GM19372 (cell line): ENCODE measurements around the gene LCA5.
A peak's percentile ranks its signal among the peaks of the same experiment; 100 is the strongest.
"Not testable (repeated sequence)": the region's sequence is repeated elsewhere in the genome, so short reads cannot be mapped to it uniquely, and the experiment has no call there.

Experiments used
- ATAC-seq: cut with Tn5 transposase; IDR thresholded peaks from one replicate; pipeline ENCODE4 v1.9.1; 2021; ENCODE audit warnings: mild to moderate bottlenecking, low read depth, moderate library complexity; ENCODE audit not compliant: unreplicated experiment

LCA5 gene

GRCh38 chr6:79536954-79537747, at the start of gene LCA5:
TSS of gene LCA5 (minus strand) at chr6:79537430. CDS start at chr6:79518894, 18,536 bp downstream.
- peak; percentile 99 for ATAC-seq

- no peak for ATAC-seq
These were observed 49.3 kb upstream of the LCA5 start for GRCh38 chr6:79586548-79586947.

- ATAC-seq: no peak
These were observed 47.1 kb upstream of the LCA5 start for GRCh38 chr6:79584332-79584731.

- not testable (repeated sequence) for ATAC-seq
These were observed 40.7 kb upstream of the LCA5 start for GRCh38 chr6:79577926-79578325.

GRCh38 chr6:79574630-79575225, 37.5 kb upstream of the LCA5 start:
- ATAC-seq: no peak

- no peak for ATAC-seq
These were observed 36.9 kb upstream of the LCA5 start for GRCh38 chr6:79574174-79574573.

GRCh38 chr6:79571030-79571367, 33.8 kb upstream of the LCA5 start:
- ATAC-seq: peak; percentile 29

GRCh38 chr6:79570129-79571029, 33.1 kb upstream of the LCA5 start:
- ATAC-seq: peak; percentile 75

- ATAC-seq: no peak
These were observed 31.8 kb upstream of the LCA5 start for GRCh38 chr6:79568996-79569395.

- ATAC-seq: no peak
These were observed 27.4 kb upstream of the LCA5 start for GRCh38 chr6:79564636-79565035.

GRCh38 chr6:79559706-79560105, 22.5 kb upstream of the LCA5 start:
- no peak for ATAC-seq

- ATAC-seq: no peak
These were observed 20.6 kb upstream of the LCA5 start for GRCh38 chr6:79557673-79558467.

GRCh38 chr6:79554305-79554704, 17.1 kb upstream of the LCA5 start:
- ATAC-seq: no peak

- no peak for ATAC-seq
These were observed 14.2 kb upstream of the LCA5 start for GRCh38 chr6:79551401-79551800.

- ATAC-seq: no peak
These were observed 11.1 kb upstream of the LCA5 start for GRCh38 chr6:79548304-79548703.

GRCh38 chr6:79546186-79546585, 9.0 kb upstream of the LCA5 start:
- no peak for ATAC-seq

- peak; percentile 77 for ATAC-seq
These were observed 7.8 kb upstream of the LCA5 start for GRCh38 chr6:79544939-79545450.

- peak; percentile 54 for ATAC-seq
These were observed 7.2 kb upstream of the LCA5 start for GRCh38 chr6:79544299-79544927.

- peak; percentile 21 for ATAC-seq
These were observed 6.7 kb upstream of the LCA5 start for GRCh38 chr6:79543886-79544285.

GRCh38 chr6:79543411-79543810, 6.2 kb upstream of the LCA5 start:
- no peak for ATAC-seq
